Liver (tissue), 9 donors: ENCODE measurements around the gene TFCP2. TPM values are rescaled to one million over a fixed set of nuclear protein-coding genes. Genes with fewer than 3 reads are reported as not detected.
"Not testable (repeated sequence)": the region's sequence is repeated elsewhere in the genome, so short reads cannot be mapped to it uniquely, and the experiment has no call there.

Experiments used
- DNase-seq: peaks from one replicate; pipeline ENCODE4 v3.0.0-alpha.2; 2017; ENCODE audit warnings: low spot score
- H3K27ac ChIP-seq, 2 donors: one replicate each; pipeline ENCODE4 v1.7.0; 2013; ENCODE audit warnings: inconsistent platforms in 2 of 2, low read length in 2 of 2, control low read depth in 1 of 2, low read depth in 1 of 2, mild to moderate bottlenecking in 1 of 2
- H3K27me3 ChIP-seq, 4 donors: one replicate each; pipeline versions ENCODE4 v1.6.1 to v1.7.0; 2013; ENCODE audit warnings: low read length in 3 of 4, inconsistent platforms in 1 of 4, mild to moderate bottlenecking in 1 of 4, moderate library complexity in 1 of 4; ENCODE audit not compliant: control insufficient read depth in 4 of 4, insufficient read depth in 4 of 4
- H3K36me3 ChIP-seq, 4 donors: one replicate each; pipeline versions ENCODE4 v1.6.1 to v1.7.0; 2013; ENCODE audit warnings: low read length in 3 of 4, mild to moderate bottlenecking in 3 of 4, low read depth in 1 of 4, moderate library complexity in 1 of 4; ENCODE audit not compliant: control insufficient read depth in 4 of 4, insufficient read depth in 3 of 4
- H3K4me1 ChIP-seq, 4 donors: one replicate each; pipeline versions ENCODE4 v1.6.1 to v1.7.0; 2013; ENCODE audit warnings: low read length in 3 of 4, mild to moderate bottlenecking in 3 of 4, moderate library complexity in 1 of 4; ENCODE audit not compliant: control insufficient read depth in 4 of 4, insufficient read depth in 4 of 4
- H3K4me3 ChIP-seq, 3 donors: one replicate each; pipeline versions ENCODE4 v1.6.1 to v1.7.0; 2013; ENCODE audit warnings: low read length in 3 of 3, control low read depth in 1 of 3, low read depth in 1 of 3, mild to moderate bottlenecking in 1 of 3
- H3K9ac ChIP-seq, 2 donors: one replicate each; pipeline ENCODE4 v1.7.0; 2013; ENCODE audit warnings: low read length in 2 of 2, mild to moderate bottlenecking in 2 of 2, moderate library complexity in 2 of 2, control low read depth in 1 of 2, low read depth in 1 of 2
- H3K9me3 ChIP-seq, 4 donors: one replicate each; pipeline versions ENCODE4 v1.6.1 to v1.7.0; 2013; ENCODE audit warnings: low read length in 3 of 4; ENCODE audit not compliant: control insufficient read depth in 4 of 4
- EGR1 ChIP-seq, 2 donors: IDR thresholded peaks; 2 replicates each; pipeline ENCODE4 v1.6.1; 2016 to 2018; ENCODE audit warnings: antibody characterized with exemption in 2 of 2, low read depth in 2 of 2
- FOXA1 ChIP-seq: IDR thresholded peaks from 2 replicates; pipeline ENCODE4 v1.6.1; 2016; ENCODE audit warnings: antibody characterized with exemption
- FOXA2 ChIP-seq: IDR thresholded peaks from 2 replicates; pipeline ENCODE4 v1.6.1; 2016; ENCODE audit warnings: antibody characterized with exemption
- HNF4G ChIP-seq: IDR thresholded peaks from 2 replicates; pipeline ENCODE4 v1.6.1; 2016; ENCODE audit warnings: antibody characterized with exemption
- JUND ChIP-seq, 2 donors: IDR thresholded peaks; 2 replicates each; pipeline ENCODE4 v1.6.1; 2016; ENCODE audit warnings: antibody characterized with exemption in 2 of 2
- NR2F2 ChIP-seq: IDR thresholded peaks from 2 replicates; pipeline ENCODE4 v1.6.1; 2016; ENCODE audit warnings: antibody characterized with exemption
- RAD21 ChIP-seq, 2 donors: IDR thresholded peaks; 2 replicates each; pipeline ENCODE4 v1.6.1; 2016; ENCODE audit warnings: antibody characterized with exemption in 2 of 2, mild to moderate bottlenecking in 2 of 2
- RXRA ChIP-seq, 2 donors: IDR thresholded peaks; 2 replicates each; pipeline ENCODE4 v1.6.1; 2017 to 2018; ENCODE audit warnings: antibody characterized with exemption in 2 of 2, mild to moderate bottlenecking in 1 of 2
- SP1 ChIP-seq: IDR thresholded peaks from 2 replicates; pipeline ENCODE4 v1.6.1; 2018; ENCODE audit warnings: antibody characterized with exemption, mild to moderate bottlenecking
- TAF1 ChIP-seq: conservative IDR thresholded peaks from 2 replicates; pipeline ENCODE4 v1.6.1; 2016; ENCODE audit warnings: antibody characterized with exemption, mild to moderate bottlenecking
- YY1 ChIP-seq: IDR thresholded peaks from 2 replicates; pipeline ENCODE4 v1.6.1; 2016; ENCODE audit warnings: antibody characterized with exemption, mild to moderate bottlenecking
- WGBS: extraction: QIAGEN DNeasy Blood & Tissue Kit; methylation state at CpG from one replicate; pipeline ENCODE4 v1.1.7; 2013; 5-methylcytosine and 5-hydroxymethylcytosine counted together
- polyA plus RNA-seq, 2 donors: library from polyadenylated mRNA; stranded (reverse) in 1 of 2; unstranded in 1 of 2; fragments of 200-250 nt in 1 of 2; fragments of >200 nt in 1 of 2; fragmentation: Nextera tagmentation in 1 of 2; extraction: Ambion mirVana in 1 of 2; gene quantifications; one replicate each; pipeline versions ENCODE4 v1.2.1 to v1.2.3, GENCODE V29; 2013 to 2015
- total RNA-seq, 2 donors: library from RNA; depleted of rRNA; stranded (reverse); fragments of >200 nt; gene quantifications; one replicate each; pipeline ENCODE4 v1.2.3, GENCODE V29; 2014
- TF ChIP-seq, protein P1 (sequence below): IDR thresholded peaks from 2 replicates; pipeline ENCODE4 v1.6.1; 2016; ENCODE audit warnings: antibody characterized with exemption
- TF ChIP-seq, protein P2 (sequence below): IDR thresholded peaks from 2 replicates; pipeline ENCODE4 v1.6.1; 2016; ENCODE audit warnings: antibody characterized with exemption
- TF ChIP-seq, protein P3 (sequence below): fragments of 150-350 bp; IDR thresholded peaks from 2 replicates; pipeline ENCODE4 v1.5.1; 2017; ENCODE audit warnings: improper control_type of control experiment, low read depth, low read length; ENCODE audit not compliant: missing input control
- TF ChIP-seq, protein P4 (sequence below): IDR thresholded peaks from 2 replicates; pipeline ENCODE4 v1.6.1; 2016; ENCODE audit warnings: antibody characterized with exemption, mild to moderate bottlenecking
- TF ChIP-seq, protein P5 (sequence below): IDR thresholded peaks from 2 replicates; pipeline ENCODE4 v1.6.1; 2016; ENCODE audit warnings: antibody characterized with exemption
- donor health status: healthy.
- donor health status: healthy.
- donor health status: healthy.
- donor health status: healthy.
- donor health status: healthy.

The TFCP2 gene
- total and polyA plus RNA-seq, 4 donors: 1.6 to 8.6 (median 5.1) TPM

DNA sequence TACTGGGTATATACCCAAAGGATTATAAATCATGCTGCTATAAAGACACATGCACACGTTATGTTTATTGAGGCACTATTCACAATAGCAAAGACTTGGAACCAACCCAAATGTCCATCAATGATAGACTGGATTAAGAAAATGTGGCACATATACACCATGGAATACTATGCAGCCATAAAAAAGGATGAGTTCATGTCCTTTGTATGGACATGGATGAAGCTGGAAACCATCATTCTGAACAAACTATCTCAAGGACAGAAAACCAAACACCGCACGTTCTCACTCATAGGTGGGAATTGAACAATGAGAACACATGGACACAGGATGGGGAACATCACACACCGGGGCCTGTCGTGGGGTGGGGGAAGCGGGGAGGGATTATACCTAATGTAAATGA is 94.1 kb downstream of the TFCP2 start:
- peaks cover 3 to 13% (median 11%) of the 10 kb centered on the region in 4 donors for H3K4me1 ChIP-seq
- not testable (repeated sequence) for H3K4me3 ChIP-seq, DNase-seq, H3K9ac ChIP-seq, H3K27ac ChIP-seq, H3K9me3 ChIP-seq, H3K27me3 ChIP-seq, H3K36me3 ChIP-seq
- WGBS: 97% methylated on average over 6 of the region's 6 CpGs

DNA sequence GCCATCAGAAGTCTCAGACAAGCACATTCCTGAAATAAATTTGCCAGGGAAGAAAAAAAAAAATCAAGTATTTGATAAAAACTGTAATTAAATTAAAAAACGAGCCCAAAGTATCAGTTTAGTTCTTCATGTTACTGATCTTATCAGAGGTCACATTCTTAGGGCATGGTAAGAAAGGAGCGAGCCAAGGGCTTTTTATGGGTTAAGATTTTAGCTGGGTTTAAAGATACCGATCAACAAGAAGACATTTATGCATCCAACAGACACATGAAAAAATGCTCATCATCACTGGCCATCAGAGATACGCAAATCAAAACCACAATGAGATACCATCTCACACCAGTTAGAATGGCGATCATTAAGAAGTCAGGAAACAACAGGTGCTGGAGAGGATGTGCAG is 94.6 kb downstream of the TFCP2 start:
- not testable (repeated sequence) for H3K27me3 ChIP-seq, H3K27ac ChIP-seq, H3K9ac ChIP-seq, H3K9me3 ChIP-seq, H3K36me3 ChIP-seq, H3K4me3 ChIP-seq, H3K4me1 ChIP-seq, DNase-seq
- WGBS: 83% methylated on average over 5 of the region's 5 CpGs

DNA sequence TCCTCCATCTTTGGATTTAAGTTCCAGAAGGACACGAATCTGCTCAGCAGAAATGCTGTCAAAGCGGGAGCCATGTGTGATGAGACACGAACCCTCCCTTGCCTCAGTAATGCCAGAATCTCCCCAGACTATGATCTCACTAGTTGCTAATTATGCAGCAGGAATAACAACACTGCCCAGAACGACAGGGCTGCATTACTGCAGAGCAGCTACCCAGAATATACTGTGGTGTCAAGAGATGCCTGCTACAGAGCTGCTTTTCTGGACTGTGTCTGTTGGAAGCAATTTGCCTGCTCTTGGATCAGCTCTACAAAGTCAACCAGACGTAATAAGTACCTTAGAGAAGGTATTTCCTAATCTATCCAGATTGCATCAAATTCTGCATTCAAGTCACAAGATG is 95.0 kb downstream of the TFCP2 start:
- H3K27ac ChIP-seq: no peak overlapping the region
- H3K9ac ChIP-seq: no peak overlapping the region
- peaks cover 0 to 4% (median under 1%) of the 10 kb centered on the region in 4 donors for H3K36me3 ChIP-seq
- TF ChIP-seq HNF4G: no peak
- TF ChIP-seq, protein P1, sequence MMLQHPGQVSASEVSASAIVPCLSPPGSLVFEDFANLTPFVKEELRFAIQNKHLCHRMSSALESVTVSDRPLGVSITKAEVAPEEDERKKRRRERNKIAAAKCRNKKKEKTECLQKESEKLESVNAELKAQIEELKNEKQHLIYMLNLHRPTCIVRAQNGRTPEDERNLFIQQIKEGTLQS: no peak
- TF ChIP-seq EGR1 (IDR thresholded peaks at IDR 0.05; ENCODE audit: low read depth in 2 of 2): no peak
- TF ChIP-seq RXRA (IDR thresholded peaks at IDR 0.05): no peak
- TF ChIP-seq YY1: no peak
- TF ChIP-seq SP1: no peak
- no peak for TF ChIP-seq FOXA1
- TF ChIP-seq, protein P2, sequence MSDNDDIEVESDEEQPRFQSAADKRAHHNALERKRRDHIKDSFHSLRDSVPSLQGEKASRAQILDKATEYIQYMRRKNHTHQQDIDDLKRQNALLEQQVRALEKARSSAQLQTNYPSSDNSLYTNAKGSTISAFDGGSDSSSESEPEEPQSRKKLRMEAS: no peak
- TF ChIP-seq, protein P3, sequence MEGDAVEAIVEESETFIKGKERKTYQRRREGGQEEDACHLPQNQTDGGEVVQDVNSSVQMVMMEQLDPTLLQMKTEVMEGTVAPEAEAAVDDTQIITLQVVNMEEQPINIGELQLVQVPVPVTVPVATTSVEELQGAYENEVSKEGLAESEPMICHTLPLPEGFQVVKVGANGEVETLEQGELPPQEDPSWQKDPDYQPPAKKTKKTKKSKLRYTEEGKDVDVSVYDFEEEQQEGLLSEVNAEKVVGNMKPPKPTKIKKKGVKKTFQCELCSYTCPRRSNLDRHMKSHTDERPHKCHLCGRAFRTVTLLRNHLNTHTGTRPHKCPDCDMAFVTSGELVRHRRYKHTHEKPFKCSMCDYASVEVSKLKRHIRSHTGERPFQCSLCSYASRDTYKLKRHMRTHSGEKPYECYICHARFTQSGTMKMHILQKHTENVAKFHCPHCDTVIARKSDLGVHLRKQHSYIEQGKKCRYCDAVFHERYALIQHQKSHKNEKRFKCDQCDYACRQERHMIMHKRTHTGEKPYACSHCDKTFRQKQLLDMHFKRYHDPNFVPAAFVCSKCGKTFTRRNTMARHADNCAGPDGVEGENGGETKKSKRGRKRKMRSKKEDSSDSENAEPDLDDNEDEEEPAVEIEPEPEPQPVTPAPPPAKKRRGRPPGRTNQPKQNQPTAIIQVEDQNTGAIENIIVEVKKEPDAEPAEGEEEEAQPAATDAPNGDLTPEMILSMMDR: no peak
- TF ChIP-seq TAF1: no peak
- TF ChIP-seq, protein P4, sequence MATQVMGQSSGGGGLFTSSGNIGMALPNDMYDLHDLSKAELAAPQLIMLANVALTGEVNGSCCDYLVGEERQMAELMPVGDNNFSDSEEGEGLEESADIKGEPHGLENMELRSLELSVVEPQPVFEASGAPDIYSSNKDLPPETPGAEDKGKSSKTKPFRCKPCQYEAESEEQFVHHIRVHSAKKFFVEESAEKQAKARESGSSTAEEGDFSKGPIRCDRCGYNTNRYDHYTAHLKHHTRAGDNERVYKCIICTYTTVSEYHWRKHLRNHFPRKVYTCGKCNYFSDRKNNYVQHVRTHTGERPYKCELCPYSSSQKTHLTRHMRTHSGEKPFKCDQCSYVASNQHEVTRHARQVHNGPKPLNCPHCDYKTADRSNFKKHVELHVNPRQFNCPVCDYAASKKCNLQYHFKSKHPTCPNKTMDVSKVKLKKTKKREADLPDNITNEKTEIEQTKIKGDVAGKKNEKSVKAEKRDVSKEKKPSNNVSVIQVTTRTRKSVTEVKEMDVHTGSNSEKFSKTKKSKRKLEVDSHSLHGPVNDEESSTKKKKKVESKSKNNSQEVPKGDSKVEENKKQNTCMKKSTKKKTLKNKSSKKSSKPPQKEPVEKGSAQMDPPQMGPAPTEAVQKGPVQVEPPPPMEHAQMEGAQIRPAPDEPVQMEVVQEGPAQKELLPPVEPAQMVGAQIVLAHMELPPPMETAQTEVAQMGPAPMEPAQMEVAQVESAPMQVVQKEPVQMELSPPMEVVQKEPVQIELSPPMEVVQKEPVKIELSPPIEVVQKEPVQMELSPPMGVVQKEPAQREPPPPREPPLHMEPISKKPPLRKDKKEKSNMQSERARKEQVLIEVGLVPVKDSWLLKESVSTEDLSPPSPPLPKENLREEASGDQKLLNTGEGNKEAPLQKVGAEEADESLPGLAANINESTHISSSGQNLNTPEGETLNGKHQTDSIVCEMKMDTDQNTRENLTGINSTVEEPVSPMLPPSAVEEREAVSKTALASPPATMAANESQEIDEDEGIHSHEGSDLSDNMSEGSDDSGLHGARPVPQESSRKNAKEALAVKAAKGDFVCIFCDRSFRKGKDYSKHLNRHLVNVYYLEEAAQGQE: no peak
- TF ChIP-seq, protein P5, sequence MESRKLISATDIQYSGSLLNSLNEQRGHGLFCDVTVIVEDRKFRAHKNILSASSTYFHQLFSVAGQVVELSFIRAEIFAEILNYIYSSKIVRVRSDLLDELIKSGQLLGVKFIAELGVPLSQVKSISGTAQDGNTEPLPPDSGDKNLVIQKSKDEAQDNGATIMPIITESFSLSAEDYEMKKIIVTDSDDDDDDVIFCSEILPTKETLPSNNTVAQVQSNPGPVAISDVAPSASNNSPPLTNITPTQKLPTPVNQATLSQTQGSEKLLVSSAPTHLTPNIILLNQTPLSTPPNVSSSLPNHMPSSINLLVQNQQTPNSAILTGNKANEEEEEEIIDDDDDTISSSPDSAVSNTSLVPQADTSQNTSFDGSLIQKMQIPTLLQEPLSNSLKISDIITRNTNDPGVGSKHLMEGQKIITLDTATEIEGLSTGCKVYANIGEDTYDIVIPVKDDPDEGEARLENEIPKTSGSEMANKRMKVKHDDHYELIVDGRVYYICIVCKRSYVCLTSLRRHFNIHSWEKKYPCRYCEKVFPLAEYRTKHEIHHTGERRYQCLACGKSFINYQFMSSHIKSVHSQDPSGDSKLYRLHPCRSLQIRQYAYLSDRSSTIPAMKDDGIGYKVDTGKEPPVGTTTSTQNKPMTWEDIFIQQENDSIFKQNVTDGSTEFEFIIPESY: no peak
- no peak for TF ChIP-seq NR2F2
- TF ChIP-seq FOXA2: no peak
- no peak for TF ChIP-seq RAD21 (IDR thresholded peaks at IDR 0.05)
- TF ChIP-seq JUND (IDR thresholded peaks at IDR 0.05): no peak
- DNase-seq: no peak
- H3K4me3 ChIP-seq: no peak overlapping the region
- no peaks in the 10 kb centered on the region for H3K9me3 ChIP-seq
- peaks cover 3 to 10% (median 7%) of the 10 kb centered on the region in 4 donors for H3K4me1 ChIP-seq
- H3K27me3 ChIP-seq: no peaks in the 10 kb centered on the region
- 77% methylated on average over 5 of the region's 5 CpGs for WGBS
